ENCODE results near the gene TNFRSF4.

The TNFRSF4 gene

DNA sequence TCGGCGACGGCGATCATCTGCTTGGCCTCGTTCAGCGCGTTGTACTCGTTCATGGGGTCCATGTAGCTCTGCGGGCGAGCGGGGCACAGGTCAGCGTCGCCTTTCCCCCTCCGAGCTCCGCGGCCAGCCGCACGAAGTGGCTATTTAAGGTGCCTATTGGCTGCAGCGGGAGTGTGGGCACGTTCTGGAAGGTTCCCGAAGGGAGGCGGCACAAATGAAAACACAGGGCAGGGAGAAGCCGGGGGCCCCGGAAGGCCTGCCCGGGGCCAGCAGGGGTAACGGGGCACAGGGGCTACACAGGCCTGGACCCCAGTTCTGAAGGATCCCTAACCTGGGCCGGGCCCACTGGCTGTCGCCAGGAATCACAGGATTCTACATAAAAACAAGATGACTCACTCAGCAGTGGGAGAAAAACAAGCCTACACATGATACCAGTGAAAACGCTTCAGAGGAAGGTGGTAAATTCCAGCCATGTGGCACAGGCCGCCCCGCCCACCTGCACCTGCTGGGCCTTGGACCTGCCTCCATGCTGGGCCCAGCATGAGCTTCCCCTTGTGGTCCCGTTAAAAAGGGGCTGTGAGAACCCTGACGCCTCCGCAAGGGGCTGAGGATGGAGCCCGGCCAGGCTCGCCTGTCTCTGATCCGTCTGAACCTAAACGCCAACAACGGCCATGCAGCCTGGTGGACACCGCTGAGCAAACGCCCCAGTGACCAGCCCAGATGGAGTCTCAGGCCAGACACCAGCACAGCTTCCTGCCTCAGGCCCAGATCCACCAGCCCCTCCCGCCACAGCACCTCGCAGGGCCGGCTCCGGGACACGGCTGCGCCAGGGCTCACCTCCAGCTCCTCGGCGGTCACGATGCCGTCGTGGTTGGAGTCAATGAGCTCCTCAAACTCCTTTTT is 3.9 kb upstream of the TNFRSF4 start:
- DNase-seq: peak in 1 of 2 experiments; percentile 41

DNA sequence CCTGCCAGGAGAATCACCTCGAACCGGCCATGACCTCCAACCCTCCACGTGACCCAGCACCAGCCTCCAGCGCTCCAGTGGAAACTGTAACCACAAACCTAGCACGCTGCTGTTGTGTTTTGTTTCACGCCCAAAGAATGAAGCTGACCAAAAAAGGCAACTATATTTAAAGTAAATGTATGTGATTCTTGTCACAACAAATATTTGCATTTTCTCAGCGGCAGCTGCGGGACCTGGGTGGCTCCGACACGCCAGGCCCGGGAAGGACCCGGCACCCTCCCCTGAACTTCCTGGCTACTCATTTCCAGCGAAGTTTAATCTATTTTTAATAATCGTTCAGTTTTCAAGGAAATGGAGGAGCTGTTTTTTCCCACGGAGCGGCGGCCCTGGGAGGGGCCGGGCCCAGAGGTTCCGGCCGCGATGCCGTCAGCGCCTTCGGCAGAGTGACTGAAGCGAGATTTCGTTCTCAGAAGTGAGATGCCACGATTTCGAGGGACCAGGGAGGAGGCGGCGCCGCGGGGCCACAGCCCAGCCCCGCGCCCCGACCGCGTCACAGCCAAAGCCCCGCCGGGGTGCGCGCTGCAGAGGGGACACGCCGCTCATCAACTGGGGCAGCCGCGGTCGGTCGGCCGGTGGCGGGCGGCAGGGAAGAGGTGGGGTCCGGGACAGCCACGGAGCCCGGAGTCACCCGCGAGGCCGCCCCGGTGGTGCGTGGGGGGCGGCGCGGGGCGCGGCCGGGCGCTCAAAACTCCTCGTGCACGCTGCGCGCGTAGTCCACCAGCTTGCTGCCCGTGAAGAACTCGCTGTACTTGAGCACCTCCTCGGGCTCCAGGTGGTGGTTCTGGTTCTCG is 3.0 kb upstream of the TNFRSF4 start:
- DNase-seq: peak in 1 of 2 experiments; percentile 69

DNA sequence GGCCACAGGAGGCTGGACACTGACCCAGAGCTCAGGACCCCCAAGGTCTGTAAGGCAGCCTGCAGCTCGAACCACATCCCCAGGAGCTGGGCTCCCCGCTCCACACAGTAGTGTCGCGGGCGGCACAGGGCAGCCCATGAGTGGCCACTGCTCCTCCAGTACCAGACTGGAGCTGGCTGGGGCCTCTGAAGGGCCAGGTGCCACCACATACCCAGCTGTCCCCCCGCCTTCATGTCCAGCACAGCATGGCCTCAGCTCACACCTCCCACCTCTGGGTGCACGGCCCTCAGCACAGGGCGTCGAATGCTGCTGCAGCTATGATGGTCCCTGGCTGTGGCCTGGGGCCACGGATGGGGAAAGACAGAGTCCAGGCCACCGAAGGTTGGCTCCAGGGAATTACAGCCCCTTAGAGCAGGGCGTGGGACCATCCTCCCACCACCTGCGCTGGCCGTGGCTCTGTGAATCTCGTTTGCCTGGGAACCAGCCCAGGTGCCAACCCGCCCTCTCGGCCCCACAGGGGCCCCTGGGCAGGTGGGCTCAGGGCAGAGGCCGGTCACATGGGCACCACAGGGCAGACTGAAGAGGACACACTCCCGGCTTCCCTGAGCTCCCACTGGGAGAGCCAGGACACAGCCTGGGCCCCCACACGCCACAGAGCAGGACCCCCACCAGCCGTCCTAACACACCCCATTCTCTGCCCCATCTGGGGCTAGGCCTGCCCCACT is 2.1 kb upstream of the TNFRSF4 start:
- DNase-seq: no peak

DNA sequence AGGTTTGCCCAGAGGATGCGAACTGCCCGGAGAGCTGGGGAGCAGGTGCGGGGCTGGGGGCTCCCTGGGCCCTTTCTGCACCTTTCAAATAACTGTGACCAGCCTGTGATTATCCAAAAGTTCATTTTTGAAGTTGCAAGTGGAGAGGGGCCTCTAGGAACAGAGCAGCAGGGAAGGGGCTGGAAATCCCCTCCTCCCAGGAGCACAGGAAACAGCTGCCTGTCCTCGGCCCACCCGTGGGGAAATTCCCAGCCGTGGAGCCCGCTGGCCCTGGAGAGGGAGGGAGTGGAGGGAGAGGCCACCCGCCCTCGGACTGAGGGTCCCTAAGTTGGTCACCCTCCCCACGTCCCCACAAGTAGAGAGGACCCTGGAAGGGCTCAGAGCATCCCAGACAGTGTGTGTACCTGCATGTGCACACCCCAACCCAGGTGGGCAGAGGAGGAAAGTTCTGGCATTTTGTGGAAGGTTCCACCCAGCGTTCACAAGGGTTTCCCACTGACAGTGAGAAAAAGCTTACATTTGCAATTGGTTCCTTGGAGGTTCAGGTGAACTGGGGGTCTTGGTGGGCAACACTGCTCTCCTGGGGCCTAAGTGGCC is 1.2 kb upstream of the TNFRSF4 start:
- DNase-seq: no peak

DNA sequence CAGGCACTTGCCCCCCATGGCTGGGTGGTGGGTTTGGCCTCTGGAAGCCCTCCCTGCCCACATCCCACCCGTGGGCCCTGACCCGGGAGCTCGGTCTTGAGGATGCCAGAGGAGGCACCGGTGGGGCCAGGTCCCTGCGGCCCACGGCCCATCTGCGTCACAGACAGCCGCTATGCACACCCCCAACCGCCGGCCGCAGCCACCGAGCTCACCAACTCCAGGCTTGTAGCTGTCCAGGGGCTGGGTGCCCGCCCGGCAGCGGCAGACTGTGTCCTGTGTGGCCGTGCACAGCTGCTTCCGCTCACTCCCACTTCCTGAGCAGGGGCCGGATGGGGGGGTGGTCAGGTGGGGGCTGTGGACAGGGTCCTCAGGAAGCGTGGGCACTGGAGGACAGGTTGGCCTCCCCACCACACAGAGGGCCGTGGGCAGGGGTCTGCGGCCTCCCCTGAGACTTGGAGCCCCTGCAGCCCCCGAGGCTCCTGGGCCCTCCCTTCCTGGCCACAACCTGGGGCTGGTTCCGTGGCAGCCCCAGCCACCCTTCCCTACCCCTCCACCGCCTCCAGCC is 1.1 kb downstream of the TNFRSF4 start:
- no peak for DNase-seq

DNA sequence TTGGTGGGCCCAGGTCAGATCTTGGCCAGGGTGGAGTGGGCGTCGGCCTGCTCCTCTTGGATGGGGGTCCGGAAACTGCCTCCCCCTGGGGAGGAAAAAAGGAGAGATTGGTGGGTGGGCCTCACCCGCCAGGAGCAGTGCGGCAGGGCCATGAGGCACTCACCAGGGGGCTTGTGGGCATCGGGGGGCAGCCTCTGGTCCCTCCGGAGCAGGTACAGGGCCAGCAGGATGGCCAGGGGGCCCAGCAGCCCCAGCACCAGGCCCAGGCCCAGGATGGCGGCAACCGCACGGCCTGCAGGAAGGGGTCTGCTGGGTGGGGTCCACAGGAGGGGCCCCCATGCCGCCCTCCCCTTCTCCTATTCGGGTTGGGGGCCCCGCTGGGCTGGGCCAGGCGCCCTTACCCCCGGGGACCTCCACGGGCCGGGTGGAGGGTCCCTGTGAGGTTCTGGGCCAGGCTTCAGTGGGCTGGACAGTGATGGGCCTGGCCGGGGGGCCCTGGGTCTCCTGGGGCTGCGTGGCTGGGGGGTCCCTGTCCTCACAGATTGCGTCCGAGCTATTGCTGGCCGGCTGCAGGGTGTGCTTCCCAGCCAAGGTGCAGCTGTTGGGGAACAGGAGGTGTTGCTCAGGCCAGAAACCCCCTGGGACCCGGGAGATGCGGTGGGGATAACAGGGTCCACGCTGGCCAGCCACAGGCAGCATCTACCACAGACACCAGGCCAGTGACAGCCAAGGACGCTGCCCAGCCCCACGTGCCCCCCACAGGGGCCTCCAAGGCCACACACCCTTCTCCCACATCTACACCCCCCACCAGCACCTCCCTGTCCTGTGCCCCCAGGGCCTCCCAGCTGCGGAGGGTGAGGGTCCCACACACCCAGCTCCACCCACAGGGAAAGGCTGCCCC is 2.2 kb downstream of the TNFRSF4 start:
- DNase-seq: no peak

DNA sequence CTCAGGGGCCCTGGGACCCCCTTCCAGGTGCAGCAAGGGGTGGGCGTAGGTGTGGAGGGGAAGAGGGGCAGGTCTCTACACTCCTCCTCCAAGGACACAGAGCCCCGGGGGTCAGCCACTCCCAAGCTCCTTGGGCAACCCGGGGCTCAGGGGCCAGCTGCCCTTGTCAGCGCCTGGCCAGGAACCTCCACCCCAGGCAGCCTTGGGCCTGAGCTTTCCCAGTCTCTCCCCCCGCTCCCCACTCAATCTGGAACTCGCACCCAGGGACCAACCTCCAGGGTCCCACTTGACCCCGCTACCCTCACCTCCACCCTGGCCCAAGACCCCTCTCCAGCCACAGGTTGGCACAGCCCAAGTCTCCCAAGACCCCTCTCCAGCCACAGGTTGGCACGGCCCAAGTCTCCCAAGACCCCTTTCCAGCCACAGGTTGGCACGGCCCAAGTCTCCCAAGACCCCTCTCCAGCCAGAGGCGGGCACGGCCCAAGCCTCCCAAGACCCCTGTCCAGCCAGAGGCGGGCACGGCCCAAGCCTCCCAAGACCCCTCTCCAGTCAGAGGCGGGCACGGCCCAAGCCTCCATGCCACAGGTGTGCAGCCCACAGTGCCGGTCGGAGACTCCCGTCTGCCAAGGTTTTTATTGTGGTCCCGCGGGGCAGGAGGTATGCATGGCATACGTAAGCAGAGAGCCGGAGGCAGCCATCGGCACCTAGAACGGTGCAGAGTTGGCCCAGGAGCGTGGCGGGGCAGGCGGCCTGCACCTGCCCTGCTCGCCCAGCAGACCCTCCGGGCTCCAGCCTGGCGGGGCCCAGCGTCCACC is 3.0 kb downstream of the TNFRSF4 start:
- no peak for DNase-seq

DNA sequence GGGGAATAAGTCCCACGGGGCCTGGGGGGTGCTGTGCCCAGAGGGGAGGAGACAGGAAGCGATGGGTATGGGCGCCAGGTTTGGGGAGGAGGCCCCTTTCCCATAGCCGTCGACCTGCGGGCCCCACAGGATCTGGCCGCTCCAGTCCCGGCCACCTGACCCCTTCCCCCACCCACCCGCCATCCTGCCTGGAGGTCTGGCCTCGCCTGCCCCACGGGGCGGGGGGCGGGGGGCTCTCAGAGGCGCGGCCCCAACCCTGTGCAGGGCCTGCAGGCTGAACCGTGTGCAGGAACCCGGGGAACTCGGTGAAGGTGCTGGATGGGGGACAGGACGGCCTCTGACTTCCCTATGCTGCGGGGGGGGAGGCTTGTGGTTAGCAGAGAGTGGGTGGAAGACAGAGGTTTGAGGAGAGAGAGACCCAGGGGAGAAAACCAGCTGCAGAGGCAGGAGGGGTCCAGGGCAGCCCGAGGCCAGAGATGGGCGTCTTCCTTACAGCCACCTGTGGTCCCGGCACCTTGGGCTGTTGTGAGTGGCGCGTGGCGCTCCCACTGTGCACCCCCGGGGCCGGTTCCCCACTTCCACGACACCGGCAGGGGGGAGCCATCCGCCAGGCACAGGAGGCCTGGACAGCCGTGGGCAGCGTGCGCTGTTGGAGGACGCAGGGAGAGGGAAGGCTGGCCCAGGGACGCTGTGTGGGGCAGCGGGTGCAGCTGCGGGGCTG is 5.1 kb downstream of the TNFRSF4 start:
- no peak for DNase-seq

DNA sequence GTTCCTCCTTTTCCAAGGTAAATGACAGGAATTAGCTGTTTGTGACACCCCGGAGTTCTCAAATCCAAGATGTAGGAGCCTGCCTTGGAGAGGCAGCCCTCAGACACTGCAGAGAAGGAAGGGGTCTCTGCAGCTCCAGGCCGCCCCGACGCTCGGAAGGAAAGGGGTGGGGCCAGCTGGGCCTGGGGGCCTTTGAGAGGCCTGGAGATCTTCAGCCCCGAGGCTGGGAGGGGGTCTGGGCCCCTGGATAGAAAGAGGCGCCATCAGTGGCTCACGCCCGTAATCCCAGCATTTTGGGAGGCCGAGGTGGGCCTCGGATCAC is 6.4 kb downstream of the TNFRSF4 start:
- no peak for DNase-seq

DNA sequence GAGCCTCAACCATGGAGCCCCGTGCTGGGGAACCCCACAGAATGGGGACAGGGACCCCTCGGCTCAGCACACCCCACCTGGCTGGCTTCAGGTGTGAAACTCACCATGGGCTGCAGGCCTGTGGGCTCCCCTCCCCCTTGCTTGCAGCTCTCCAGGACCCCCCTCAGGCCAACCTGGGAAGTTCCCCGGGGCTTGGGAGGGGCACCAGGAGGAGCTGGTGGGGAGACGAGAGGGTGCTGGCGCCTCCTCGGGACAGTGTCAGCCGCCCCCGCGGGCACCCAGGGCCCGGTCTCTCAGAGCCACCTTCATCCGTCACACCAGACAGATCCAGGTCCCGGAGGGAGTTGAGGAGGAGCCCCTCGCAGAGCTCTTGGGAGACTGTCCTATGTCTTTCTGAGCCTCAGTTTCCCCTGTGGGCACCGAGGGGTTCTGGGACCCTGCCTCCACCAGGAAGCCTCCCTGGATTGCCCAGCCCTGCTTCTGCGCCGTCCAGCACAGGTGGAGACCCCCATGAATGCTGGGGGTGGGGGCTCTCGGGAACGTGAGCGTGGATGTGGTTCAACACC is 6.9 kb downstream of the TNFRSF4 start:
- peak in 1 of 2 experiments; percentile 53 for DNase-seq

DNA sequence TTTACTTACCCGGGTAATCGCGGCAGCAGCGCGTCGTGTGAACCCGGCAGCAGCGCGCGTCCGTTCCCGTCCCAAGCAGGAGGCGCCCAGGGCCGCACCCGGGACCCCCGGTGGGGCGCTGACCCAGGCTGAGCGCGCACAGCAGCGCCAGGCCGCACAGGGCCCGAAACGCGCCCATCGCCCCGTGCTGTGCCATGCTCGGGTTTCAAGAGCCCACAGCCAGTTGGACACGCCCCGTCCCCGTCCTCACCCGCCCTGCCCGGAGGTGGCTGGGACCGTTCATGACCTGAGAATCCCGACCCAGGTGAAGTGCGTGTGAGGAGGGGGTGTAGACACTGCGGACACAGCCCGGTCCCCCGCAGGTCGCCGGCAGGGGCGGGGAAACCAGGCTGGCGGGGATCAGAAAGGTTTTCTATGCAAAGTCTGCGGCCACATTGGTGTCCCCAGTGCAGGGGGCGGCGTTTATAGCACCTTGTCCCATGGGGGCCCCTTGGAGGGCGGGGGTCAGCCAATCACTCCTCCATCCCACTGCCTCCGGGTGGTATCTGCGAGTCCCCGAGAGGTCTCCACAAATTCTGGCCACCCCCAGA is 7.5 kb downstream of the TNFRSF4 start, which contains the start of gene TNFRSF18:
Gene TNFRSF18 (minus strand): TSS at position 217 of the 590 bp plus-strand sequence. CDS start 21 bp downstream, at position 196.
- peak in 1 of 2 experiments; percentile 81 for DNase-seq

DNA sequence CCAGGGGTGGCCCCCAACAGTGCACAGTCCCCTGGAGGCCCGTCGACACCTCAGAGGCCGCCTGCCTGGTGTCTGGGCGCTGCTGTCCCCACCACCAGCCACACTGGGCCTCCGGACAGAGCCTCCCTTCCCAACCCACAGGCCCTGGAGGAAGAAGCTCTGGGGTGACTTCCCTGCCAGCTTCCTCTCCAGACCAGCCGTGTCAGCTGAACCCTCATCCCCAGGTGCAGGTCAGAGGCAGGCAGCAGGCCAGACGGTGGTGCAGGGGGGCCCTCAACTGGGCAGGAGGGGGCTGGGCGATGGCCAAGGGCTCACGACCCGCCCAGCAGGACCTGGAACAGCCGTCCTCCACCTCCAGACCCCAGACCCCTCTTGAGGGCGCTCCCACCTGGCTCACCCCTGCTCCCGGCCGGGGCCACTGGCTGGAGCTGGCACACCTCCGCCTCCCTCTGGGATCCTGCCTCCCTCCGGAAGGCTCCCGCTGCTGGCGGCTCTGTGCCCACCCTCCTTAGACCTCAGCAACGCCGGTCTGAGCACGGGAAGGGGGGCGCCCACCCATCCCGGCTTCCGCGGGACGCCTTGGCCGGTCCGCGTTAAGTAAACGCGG is 8.1 kb downstream of the TNFRSF4 start:
- DNase-seq: no peak

DNA sequence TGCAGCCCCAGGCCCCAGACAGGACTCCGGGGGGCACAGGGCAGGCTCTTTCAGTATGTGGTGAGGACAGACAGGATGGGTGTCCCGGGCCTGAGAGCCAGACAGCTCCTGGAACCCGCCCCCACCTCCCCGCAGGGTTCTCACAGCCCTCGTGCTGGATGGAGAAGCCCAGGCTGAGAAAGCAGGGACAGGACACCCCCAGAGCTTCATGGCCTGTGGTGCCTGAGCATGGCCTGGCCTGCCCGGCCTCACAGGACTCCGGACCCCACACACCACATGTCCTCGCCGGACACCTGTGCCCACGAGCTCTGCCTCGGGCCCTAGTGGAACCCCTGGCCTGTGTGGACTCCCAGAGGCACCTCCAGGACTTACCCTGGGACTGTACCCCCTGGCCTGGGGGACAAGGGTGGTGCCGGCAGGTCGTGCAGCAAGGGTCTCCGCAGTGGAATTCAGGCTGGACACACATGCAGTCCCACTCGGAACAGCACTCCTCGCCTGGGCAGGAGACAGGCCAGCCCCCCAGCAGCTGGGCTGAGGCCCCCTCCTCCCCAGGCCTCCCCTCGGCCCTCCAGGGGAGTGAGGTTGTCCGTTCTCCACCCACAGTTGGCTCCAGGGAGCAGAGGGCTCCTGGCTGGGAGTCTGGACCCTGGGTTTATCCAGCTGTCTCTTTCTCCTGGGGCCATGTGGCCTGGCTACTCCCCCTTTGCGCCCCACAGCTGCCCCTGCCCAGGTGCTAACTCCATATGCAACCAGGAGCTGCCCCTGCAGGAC is 8.8 kb downstream of the TNFRSF4 start:
- DNase-seq: no peak

DNA sequence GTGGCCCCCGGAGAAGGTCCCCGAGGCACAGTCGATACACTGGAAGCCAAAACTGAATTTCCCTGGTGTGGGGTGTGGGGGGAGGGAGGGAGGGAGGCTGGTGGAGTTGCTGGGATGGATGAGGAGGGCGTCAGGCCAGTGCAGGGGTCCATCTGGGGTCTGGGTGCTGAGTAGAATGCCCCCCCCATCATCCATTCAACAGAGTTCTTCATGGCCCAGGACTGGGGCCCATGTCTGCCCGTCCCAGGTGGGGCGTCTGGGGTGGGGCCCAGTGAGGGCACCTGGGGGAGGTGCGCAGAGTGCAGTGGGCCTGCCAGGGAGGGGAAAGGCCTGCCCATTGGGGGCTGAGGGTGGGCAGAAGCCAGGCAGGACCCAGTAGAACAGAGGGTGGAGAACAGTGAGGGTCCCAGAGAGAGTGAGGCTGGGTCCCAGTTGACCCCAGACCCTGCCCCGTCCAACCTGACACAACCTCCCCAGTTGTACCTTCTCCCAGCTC is 9.5 kb downstream of the TNFRSF4 start:
- no peak for DNase-seq

DNA sequence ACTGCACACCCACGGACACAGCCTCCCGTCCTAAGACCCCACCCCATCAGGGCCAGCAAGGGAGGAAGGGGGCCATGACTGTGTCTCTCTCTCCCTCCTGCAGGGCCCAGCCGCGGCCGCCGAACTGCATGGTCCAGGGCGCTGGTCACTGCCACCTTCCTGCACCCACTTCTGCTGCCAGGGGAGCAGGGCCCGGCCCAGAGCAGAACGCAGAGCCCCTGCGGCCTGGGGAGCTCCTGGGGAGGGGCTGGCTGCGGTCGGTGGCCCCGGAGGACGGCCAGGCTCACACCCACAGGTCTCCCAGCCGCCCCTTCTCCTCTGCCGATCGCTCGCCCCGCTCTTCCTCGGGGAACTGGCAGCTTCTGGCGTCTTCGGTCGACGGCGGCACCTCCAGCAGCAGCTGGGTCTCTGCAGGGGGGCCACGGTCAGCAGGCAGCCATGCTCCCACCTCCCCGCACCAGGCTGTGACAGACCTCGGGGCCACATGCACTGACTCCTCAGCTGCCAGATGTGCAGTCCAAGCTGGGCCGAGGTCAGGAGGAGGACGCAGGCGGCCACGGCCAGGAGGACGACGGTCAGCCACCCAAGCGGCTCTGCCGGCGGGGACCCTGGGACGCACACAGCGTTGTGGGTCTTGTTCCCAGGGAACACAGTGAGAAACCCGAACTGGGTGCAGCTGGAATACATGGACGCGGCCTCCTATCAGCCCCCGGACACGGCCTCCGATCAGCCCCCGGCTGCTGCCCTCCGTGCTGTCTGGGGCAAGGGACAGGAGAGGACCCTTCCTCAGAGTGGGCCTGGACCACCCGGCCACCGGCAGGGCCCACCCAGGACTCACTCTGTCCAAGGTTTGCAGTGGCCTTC is 10.2 kb downstream of the TNFRSF4 start:
- DNase-seq: no peak

DNA sequence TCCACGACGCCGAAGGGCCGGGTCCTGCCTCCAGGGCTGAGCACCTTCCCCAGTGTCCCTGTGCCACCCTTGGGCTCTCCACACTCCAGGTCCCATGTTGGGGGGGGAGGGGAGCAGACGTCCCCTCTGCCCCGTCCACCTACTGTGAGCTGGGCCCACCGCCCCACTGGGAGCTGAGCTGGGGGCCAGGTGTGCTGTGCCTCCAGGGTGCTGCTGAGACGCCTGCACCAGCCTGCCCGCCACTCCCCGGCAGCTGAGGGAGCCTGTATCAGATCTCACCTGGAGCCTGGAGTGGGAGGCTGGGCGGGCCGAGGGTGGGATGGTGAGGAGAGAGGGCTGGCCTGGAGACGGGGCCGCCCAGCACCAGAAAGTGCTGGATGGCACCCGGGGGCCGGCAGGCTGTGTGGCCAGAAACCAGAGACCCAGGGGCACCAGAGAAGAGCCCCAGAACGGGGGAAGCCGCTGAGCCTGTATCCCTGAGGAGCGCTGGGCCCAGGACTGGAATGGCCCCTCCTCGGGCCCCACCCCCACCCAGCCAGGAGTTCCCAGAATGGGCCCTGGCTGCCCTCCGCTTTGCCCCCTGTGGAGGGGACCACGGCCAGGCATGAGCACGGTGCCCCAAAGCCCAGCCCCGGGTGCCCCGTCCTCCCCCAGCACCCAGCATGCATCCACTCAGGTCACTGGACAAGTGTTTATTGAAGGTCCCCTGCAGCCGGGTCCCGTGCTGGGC is 11.0 kb downstream of the TNFRSF4 start:
- no peak for DNase-seq
